HepG2 (cell line): ENCODE measurements around the gene CDKN3. TPM values are rescaled to one million over a fixed set of nuclear protein-coding genes. Genes with fewer than 3 reads are reported as not detected.

Experiments used
- BCL6 ChIP-seq: IDR thresholded peaks from 2 replicates; pipeline ENCODE4 v1.6.1; 2016; ENCODE audit warnings: missing genetic modification reagents, missing compliant biosample characterization
- DNMT1 ChIP-seq: sonication (generic); formaldehyde crosslinking; IDR thresholded peaks from 2 replicates; pipeline ENCODE4 v1.5.1; 2020; ENCODE audit warnings: mild to moderate bottlenecking, missing genetic modification reagents
- KDM2A ChIP-seq: sonication (generic); formaldehyde crosslinking; IDR thresholded peaks from 2 replicates; pipeline ENCODE4 v1.4.0; 2020; ENCODE audit warnings: low read depth, missing genetic modification reagents, borderline replicate concordance
- ZNF292 ChIP-seq: sonication (generic); formaldehyde crosslinking; IDR thresholded peaks from 2 replicates; pipeline ENCODE4 v1.8.1; 2022; ENCODE audit warnings: mild to moderate bottlenecking, low read depth, missing genetic modification reagents, borderline replicate concordance
- ZNF331 ChIP-seq: sonication (generic); formaldehyde crosslinking; IDR thresholded peaks from 2 replicates; pipeline ENCODE4 v1.4.0; 2020; ENCODE audit warnings: missing genetic modification reagents
- polyA plus RNA-seq, 8 experiments: library from polyadenylated mRNA; depleted of rRNA in 3 of 8; stranded (reverse) in 7 of 8; unstranded in 1 of 8; fragments of >200 nt; fragmentation: Illumina TruSeq in 4 of 8; extraction: Trizol in 4 of 8; gene quantifications; 2 replicates each; pipeline versions ENCODE4 v1.2.1 to v1.2.3, GENCODE V29; 2011 to 2016; ENCODE audit warnings: low read depth in 4 of 8, missing spikeins in 1 of 8, mixed read lengths in 1 of 8; ENCODE audit not compliant: insufficient read depth in 1 of 8
- total RNA-seq, 5 experiments: library from RNA; depleted of rRNA; stranded (reverse); fragments of >200 nt; fragmentation: Illumina TruSeq; extraction: Trizol; gene quantifications; 2 replicates each; pipeline ENCODE4 v1.2.3, GENCODE V29; 2016; ENCODE audit warnings: low read depth in 1 of 5
- TF ChIP-seq, protein P1 (sequence below): sonication (generic); formaldehyde crosslinking; conservative IDR thresholded peaks from 2 replicates; pipeline ENCODE4 v1.4.0; 2020; ENCODE audit warnings: mild to moderate bottlenecking, missing genetic modification reagents, moderate library complexity
- TF ChIP-seq, protein P2 (sequence below): IDR thresholded peaks from 2 replicates; pipeline ENCODE4 v1.4.0; 2020; ENCODE audit warnings: mild to moderate bottlenecking, missing genetic modification reagents
- TF ChIP-seq, protein P3 (sequence below), 2 experiments: sonication (generic) in 1 of 2; formaldehyde crosslinking in 1 of 2; IDR thresholded peaks; 2 replicates each; pipeline versions ENCODE4 v1.4.0 to v1.6.1; 2016 to 2020; ENCODE audit warnings: borderline replicate concordance in 1 of 2, low read depth in 1 of 2, mild to moderate bottlenecking in 1 of 2, missing genetic modification reagents in 1 of 2
- TF ChIP-seq, protein P4 (sequence below): IDR thresholded peaks from 2 replicates; pipeline ENCODE4 v1.6.1; 2016
- TF ChIP-seq, protein P5 (sequence below): sonication (generic); formaldehyde crosslinking; IDR thresholded peaks from 2 replicates; pipeline ENCODE4 v1.4.0; 2020; ENCODE audit warnings: missing genetic modification reagents
- TF ChIP-seq, protein P6 (sequence below): IDR thresholded peaks from 2 replicates; pipeline ENCODE4 v1.6.1; 2016; ENCODE audit warnings: low read depth

Gene CDKN3
- total and polyA plus RNA-seq, 2 of the 13 experiments (the other 11 are each of a cell fraction or from before 2014, with no cell fraction given), result 63.0 to 88.9 TPM

DNA sequence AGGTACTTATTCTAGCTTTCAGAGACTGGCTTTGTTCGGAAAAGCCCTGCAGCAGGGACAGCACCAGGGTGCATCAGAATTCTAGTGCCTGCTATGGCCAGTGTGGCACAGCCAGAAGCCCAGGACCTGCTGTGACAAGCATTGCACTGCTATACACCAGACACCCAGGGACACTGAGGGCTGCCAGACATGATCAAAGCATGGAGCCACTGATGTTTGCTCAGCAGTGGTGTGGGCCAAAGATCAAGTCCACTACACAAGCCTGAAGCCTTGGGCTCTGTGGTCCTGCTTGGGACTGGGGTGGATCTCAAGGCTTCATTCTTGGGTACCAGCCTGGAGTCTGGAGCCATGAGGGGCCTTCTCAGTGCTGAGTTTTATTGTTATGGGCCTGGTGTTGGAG lies 36.1 kb upstream of the CDKN3 start (continued):
- TF ChIP-seq, protein P1, sequence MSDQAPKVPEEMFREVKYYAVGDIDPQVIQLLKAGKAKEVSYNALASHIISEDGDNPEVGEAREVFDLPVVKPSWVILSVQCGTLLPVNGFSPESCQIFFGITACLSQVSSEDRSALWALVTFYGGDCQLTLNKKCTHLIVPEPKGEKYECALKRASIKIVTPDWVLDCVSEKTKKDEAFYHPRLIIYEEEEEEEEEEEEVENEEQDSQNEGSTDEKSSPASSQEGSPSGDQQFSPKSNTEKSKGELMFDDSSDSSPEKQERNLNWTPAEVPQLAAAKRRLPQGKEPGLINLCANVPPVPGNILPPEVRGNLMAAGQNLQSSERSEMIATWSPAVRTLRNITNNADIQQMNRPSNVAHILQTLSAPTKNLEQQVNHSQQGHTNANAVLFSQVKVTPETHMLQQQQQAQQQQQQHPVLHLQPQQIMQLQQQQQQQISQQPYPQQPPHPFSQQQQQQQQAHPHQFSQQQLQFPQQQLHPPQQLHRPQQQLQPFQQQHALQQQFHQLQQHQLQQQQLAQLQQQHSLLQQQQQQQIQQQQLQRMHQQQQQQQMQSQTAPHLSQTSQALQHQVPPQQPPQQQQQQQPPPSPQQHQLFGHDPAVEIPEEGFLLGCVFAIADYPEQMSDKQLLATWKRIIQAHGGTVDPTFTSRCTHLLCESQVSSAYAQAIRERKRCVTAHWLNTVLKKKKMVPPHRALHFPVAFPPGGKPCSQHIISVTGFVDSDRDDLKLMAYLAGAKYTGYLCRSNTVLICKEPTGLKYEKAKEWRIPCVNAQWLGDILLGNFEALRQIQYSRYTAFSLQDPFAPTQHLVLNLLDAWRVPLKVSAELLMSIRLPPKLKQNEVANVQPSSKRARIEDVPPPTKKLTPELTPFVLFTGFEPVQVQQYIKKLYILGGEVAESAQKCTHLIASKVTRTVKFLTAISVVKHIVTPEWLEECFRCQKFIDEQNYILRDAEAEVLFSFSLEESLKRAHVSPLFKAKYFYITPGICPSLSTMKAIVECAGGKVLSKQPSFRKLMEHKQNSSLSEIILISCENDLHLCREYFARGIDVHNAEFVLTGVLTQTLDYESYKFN (CRISPR knock-in tag), result peak; percentile 79
- peak; percentile 91 for TF ChIP-seq BCL6
- TF ChIP-seq, protein P2, sequence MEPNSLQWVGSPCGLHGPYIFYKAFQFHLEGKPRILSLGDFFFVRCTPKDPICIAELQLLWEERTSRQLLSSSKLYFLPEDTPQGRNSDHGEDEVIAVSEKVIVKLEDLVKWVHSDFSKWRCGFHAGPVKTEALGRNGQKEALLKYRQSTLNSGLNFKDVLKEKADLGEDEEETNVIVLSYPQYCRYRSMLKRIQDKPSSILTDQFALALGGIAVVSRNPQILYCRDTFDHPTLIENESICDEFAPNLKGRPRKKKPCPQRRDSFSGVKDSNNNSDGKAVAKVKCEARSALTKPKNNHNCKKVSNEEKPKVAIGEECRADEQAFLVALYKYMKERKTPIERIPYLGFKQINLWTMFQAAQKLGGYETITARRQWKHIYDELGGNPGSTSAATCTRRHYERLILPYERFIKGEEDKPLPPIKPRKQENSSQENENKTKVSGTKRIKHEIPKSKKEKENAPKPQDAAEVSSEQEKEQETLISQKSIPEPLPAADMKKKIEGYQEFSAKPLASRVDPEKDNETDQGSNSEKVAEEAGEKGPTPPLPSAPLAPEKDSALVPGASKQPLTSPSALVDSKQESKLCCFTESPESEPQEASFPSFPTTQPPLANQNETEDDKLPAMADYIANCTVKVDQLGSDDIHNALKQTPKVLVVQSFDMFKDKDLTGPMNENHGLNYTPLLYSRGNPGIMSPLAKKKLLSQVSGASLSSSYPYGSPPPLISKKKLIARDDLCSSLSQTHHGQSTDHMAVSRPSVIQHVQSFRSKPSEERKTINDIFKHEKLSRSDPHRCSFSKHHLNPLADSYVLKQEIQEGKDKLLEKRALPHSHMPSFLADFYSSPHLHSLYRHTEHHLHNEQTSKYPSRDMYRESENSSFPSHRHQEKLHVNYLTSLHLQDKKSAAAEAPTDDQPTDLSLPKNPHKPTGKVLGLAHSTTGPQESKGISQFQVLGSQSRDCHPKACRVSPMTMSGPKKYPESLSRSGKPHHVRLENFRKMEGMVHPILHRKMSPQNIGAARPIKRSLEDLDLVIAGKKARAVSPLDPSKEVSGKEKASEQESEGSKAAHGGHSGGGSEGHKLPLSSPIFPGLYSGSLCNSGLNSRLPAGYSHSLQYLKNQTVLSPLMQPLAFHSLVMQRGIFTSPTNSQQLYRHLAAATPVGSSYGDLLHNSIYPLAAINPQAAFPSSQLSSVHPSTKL (CRISPR knock-in tag), result peak; percentile 83
- TF ChIP-seq, protein P3, sequence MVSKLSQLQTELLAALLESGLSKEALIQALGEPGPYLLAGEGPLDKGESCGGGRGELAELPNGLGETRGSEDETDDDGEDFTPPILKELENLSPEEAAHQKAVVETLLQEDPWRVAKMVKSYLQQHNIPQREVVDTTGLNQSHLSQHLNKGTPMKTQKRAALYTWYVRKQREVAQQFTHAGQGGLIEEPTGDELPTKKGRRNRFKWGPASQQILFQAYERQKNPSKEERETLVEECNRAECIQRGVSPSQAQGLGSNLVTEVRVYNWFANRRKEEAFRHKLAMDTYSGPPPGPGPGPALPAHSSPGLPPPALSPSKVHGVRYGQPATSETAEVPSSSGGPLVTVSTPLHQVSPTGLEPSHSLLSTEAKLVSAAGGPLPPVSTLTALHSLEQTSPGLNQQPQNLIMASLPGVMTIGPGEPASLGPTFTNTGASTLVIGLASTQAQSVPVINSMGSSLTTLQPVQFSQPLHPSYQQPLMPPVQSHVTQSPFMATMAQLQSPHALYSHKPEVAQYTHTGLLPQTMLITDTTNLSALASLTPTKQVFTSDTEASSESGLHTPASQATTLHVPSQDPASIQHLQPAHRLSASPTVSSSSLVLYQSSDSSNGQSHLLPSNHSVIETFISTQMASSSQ (IDR thresholded peaks at IDR 0.05; ENCODE audit: low read depth), result no peak
- TF ChIP-seq, protein P3 (CRISPR knock-in tag; IDR thresholded peaks at IDR 0.05; ENCODE audit: borderline replicate concordance), result 0 out of 2 replicates have a peak, but pooled peaks have one; percentile 25
- TF ChIP-seq ZNF292, result peak; percentile 99
- TF ChIP-seq, protein P4, sequence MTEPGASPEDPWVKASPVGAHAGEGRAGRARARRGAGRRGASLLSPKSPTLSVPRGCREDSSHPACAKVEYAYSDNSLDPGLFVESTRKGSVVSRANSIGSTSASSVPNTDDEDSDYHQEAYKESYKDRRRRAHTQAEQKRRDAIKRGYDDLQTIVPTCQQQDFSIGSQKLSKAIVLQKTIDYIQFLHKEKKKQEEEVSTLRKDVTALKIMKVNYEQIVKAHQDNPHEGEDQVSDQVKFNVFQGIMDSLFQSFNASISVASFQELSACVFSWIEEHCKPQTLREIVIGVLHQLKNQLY, result peak; percentile 28; the same call in 1 of the 2 replicates
- TF ChIP-seq ZNF331 (CRISPR knock-in tag), result peak; percentile 62; the same call in 1 of the 2 replicates
- TF ChIP-seq, protein P5, sequence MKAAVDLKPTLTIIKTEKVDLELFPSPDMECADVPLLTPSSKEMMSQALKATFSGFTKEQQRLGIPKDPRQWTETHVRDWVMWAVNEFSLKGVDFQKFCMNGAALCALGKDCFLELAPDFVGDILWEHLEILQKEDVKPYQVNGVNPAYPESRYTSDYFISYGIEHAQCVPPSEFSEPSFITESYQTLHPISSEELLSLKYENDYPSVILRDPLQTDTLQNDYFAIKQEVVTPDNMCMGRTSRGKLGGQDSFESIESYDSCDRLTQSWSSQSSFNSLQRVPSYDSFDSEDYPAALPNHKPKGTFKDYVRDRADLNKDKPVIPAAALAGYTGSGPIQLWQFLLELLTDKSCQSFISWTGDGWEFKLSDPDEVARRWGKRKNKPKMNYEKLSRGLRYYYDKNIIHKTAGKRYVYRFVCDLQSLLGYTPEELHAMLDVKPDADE (CRISPR knock-in tag), result no peak
- TF ChIP-seq, protein P6, sequence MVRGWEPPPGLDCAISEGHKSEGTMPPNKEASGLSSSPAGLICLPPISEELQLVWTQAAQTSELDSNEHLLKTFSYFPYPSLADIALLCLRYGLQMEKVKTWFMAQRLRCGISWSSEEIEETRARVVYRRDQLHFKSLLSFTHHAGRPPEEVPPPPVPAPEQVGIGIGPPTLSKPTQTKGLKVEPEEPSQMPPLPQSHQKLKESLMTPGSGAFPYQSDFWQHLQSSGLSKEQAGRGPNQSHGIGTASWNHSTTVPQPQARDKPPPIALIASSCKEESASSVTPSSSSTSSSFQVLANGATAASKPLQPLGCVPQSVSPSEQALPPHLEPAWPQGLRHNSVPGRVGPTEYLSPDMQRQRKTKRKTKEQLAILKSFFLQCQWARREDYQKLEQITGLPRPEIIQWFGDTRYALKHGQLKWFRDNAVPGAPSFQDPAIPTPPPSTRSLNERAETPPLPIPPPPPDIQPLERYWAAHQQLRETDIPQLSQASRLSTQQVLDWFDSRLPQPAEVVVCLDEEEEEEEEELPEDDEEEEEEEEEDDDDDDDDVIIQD (CRISPR knock-in tag), result 0 out of 2 replicates have a peak, but pooled peaks have one; percentile 32
- TF ChIP-seq KDM2A, result 0 out of 2 replicates have a peak, but pooled peaks have one; percentile 40
- no peak for TF ChIP-seq DNMT1 (CRISPR knock-in tag)
